ENCODE results near the gene PTPN23. TPM values are rescaled to one million over a fixed set of nuclear protein-coding genes. Genes with fewer than 3 reads are reported as not detected.
A peak's percentile ranks its signal among the peaks of the same experiment; 100 is the strongest.

PTPN23 gene
- total RNA-seq, 1 donor from 2014 or later: 56.7 TPM

GRCh38 chr3:47419083-47420043, 38.5 kb downstream of the PTPN23 start:
- no peak for TF ChIP-seq CTCF (IDR thresholded peaks at IDR 0.05; ENCODE audit: unreplicated experiment)
- Mint-ChIP-seq H3K4me1 (peaks cover 4% of the 10 kb centered on the region), H3K27ac (peak overlapping the region; percentile 12), H3K36me3 (peaks cover 9% of the 10 kb centered on the region), H3K27me3 (ENCODE audit: low read depth) (no peaks in the 10 kb centered on the region), H3K4me3 (no peak overlapping the region), H3K9me3 (no peaks in the 10 kb centered on the region)
- DNase-seq (ENCODE audit: low spot score in 2 of 2, unreplicated experiment in 2 of 2): no peak

- no peak for DNase-seq (ENCODE audit: low spot score in 2 of 2, unreplicated experiment in 2 of 2)
- TF ChIP-seq CTCF (IDR thresholded peaks at IDR 0.05; ENCODE audit: unreplicated experiment): no peak
- peaks cover 10% of the 10 kb centered on the region for H3K36me3 Mint-ChIP-seq
- no peak overlapping the region for H3K4me3 Mint-ChIP-seq
- H3K9me3 Mint-ChIP-seq: no peaks in the 10 kb centered on the region
- no peaks in the 10 kb centered on the region for H3K27me3 Mint-ChIP-seq (ENCODE audit: low read depth)
- H3K4me1 Mint-ChIP-seq: peaks cover 4% of the 10 kb centered on the region
- no peak overlapping the region for H3K27ac Mint-ChIP-seq
Measured at GRCh38 chr3:47420044-47420430, 39.2 kb downstream of the PTPN23 start.

DNA sequence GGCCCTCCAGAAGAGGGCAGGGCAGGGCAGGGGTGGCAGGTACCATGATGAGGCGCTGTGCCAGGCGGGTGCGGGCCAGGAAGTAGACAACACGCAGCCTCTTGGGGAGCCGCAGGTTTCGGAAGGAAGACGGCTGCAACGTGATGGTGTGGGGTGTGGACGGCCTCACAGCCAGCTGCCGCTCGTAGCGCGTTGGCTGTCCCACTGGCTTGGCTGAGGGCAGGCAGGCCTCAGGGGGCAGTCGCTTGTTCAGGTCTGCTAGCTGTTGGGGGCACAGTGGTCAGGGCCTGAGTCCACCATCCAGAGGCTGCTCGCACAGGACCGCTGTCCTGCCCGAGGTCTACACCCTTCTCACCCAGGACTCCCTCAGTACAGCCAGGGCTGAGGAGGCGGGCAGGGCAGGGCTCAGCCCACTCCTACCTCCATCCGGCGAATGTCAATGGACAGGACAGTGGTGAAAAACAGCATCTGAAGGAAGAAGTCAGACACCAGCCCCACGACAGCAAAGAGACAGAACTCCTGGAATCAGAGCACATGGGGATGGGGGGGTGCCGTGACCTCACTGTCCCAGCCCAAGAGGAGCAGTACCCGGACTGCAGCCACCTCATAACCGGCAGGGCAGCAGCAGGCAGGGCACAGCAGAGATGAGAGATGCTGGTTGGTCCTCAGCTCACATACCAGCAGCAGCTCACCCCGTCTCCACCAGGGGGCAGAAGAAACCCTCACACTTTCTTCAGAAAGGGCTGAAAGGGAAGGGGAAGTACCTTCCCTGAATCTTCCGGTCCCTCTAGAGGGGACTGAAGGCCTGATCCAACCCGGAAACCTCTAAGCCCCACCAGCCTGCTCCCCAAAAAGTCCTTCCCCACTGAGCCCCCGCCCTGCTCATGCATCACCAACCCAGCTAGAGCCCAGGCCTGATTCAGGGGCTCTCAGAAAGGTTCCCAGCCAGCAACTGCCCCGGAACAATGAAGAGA, 40.0 kb downstream of the PTPN23 start:
- DNase-seq (ENCODE audit: low spot score in 2 of 2, unreplicated experiment in 2 of 2): peak; percentile 59 to 91
- Mint-ChIP-seq H3K27me3 (ENCODE audit: low read depth) (no peaks in the 10 kb centered on the region), H3K4me1 (peaks cover 4% of the 10 kb centered on the region), H3K36me3 (peaks cover 12% of the 10 kb centered on the region), H3K9me3 (no peaks in the 10 kb centered on the region), H3K4me3 (no peak overlapping the region), H3K27ac (peak overlapping the region; percentile 94)
- TF ChIP-seq CTCF (IDR thresholded peaks at IDR 0.05; ENCODE audit: unreplicated experiment): peak; percentile 94

DNA sequence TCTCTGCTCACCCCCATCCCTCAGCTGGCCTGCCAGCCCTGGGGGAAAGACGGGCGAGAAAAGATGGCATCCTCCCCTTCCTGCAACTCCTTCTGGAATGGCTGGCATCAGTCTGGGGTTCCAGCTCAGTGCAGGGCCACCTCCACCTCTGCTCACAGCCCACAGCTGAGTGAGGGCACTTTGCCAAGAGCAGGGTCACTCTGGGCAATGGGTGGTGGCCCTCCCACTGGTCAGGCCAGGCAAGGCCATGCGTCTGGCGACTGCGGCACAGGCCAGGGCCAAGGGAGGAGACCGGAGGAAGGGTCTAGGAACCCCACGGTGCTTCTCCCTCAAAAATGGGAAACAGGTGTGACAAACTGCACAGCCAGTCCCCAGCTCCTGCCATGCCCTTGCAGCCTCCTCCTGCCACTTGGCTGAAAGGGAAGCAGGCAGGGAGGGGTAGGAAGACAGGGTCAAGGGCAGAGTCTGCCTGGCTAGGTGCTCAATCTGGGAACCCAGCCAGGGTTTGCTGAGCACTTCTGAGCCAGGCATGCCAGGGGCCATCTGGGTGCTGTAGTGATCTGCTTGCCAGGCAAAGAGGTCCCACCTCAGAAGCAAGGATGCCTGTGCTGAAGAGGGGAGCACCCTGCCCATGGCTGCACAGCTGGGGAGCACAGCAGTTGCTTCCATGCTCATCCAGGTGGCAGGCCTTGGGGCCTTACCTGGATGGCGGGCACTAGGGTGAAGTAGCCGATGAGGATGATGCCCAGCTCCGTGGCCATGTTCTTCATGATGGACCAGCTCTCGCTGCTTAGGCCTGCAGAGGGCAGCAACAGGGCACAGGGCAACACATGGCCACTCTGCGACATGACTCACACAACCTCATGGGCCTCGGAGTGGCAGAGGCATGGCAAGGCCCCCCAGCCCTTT, 41.2 kb downstream of the PTPN23 start:
- H3K4me3 Mint-ChIP-seq: no peak overlapping the region
- TF ChIP-seq CTCF (IDR thresholded peaks at IDR 0.05; ENCODE audit: unreplicated experiment): no peak
- peaks cover 4% of the 10 kb centered on the region for H3K4me1 Mint-ChIP-seq
- peaks cover 12% of the 10 kb centered on the region for H3K36me3 Mint-ChIP-seq
- peak overlapping the region; percentile 94 for H3K27ac Mint-ChIP-seq
- H3K9me3 Mint-ChIP-seq: no peaks in the 10 kb centered on the region
- H3K27me3 Mint-ChIP-seq (ENCODE audit: low read depth): no peaks in the 10 kb centered on the region
- DNase-seq (ENCODE audit: low spot score in 2 of 2, unreplicated experiment in 2 of 2): no peak

DNA sequence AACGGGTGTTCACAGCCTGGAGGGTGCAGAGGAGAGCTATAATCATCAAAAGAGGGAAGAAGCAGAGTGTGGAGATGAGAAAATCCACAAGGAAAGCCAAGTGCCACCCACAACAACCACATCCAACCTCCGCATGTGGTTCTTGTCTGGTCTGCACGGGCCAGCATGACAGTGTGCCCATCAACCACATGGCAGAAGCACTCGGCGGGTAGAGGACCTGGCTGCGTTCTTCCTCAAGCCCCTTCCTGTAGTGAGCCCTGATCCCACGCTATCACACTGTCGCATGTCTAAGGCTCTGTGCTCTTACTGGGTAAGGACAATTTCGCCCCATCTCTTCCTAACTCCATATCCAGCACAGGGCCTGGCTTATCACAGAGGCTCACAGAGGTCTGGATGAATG, 41.9 kb downstream of the PTPN23 start:
- no peak for DNase-seq (ENCODE audit: low spot score in 2 of 2, unreplicated experiment in 2 of 2)
- H3K27ac Mint-ChIP-seq: peak overlapping the region; percentile 32
- peaks cover 4% of the 10 kb centered on the region for H3K4me1 Mint-ChIP-seq
- H3K27me3 Mint-ChIP-seq (ENCODE audit: low read depth): no peaks in the 10 kb centered on the region
- no peak overlapping the region for H3K4me3 Mint-ChIP-seq
- peaks cover 12% of the 10 kb centered on the region for H3K36me3 Mint-ChIP-seq
- no peaks in the 10 kb centered on the region for H3K9me3 Mint-ChIP-seq
- no peak for TF ChIP-seq CTCF (IDR thresholded peaks at IDR 0.05; ENCODE audit: unreplicated experiment)

All from mesothelial cell of epicardium (in vitro differentiated cells).